ENCODE data around the gene NFATC4. TPM values are rescaled to one million over a fixed set of nuclear protein-coding genes. Genes with fewer than 3 reads are reported as not detected.
"Not testable (repeated sequence)": the region's sequence is repeated elsewhere in the genome, so short reads cannot be mapped to it uniquely, and the experiment has no call there.

Gene NFATC4
- total and polyA plus RNA-seq, 10 donors = 10.7 to 145 (median 23.0) TPM

GRCh38 chr14:24327914-24328313 lies 40.1 kb upstream of the NFATC4 start:
- H3K27ac ChIP-seq = peak overlapping the region in 7 of 8 donors; percentile 2 to 85 (median 73)
- intact Hi-C loops (cut with DNase I; ENCODE audit: low total_unique reads); H3K27me3 ChIP-seq (replicated peaks in 1 of 7); DNase-seq; H3K9me3 ChIP-seq; H3K4me3 ChIP-seq: not testable (repeated sequence)
- H3K4me1 ChIP-seq = peaks cover 27 to 81% (median 65%) of the 10 kb centered on the region in 6 donors
- WGBS, 5 donors = 7 to 20% (median 9%) methylated on average over 7 to 9 of the region's 9 CpGs
- peaks cover 0 to 24% (median 0%) of the 10 kb centered on the region in 6 donors for H3K36me3 ChIP-seq
- TF ChIP-seq, protein P1, sequence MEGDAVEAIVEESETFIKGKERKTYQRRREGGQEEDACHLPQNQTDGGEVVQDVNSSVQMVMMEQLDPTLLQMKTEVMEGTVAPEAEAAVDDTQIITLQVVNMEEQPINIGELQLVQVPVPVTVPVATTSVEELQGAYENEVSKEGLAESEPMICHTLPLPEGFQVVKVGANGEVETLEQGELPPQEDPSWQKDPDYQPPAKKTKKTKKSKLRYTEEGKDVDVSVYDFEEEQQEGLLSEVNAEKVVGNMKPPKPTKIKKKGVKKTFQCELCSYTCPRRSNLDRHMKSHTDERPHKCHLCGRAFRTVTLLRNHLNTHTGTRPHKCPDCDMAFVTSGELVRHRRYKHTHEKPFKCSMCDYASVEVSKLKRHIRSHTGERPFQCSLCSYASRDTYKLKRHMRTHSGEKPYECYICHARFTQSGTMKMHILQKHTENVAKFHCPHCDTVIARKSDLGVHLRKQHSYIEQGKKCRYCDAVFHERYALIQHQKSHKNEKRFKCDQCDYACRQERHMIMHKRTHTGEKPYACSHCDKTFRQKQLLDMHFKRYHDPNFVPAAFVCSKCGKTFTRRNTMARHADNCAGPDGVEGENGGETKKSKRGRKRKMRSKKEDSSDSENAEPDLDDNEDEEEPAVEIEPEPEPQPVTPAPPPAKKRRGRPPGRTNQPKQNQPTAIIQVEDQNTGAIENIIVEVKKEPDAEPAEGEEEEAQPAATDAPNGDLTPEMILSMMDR (IDR thresholded peaks at IDR 0.05 in 8 of 11, conservative IDR thresholded peaks at IDR 0.05 in 3 of 11) = peak; percentile 41 to 80 (median 67)
- TF ChIP-seq POLR2AphosphoS5 (IDR thresholded peaks at IDR 0.05) = peak in 2 of 3 donors; percentile 15 to 33

GRCh38 chr14:24329073-24329663 lies 38.8 kb upstream of the NFATC4 start:
- intact Hi-C loops (cut with DNase I; ENCODE audit: low total_unique reads) = no loop called here
- Histone ChIP-seq H3K27ac (peak overlapping the region in 7 of 8 donors; percentile 26 to 85 (median 52)), H3K4me1 (peaks cover 38 to 94% (median 77%) of the 10 kb centered on the region in 6 donors), H3K4me3 (peak overlapping the region in 1 of 8 donors; percentile 28), H3K36me3 (peaks cover 0 to 12% (median 0%) of the 10 kb centered on the region in 6 donors), H3K27me3 (replicated peaks in 1 of 7) (peaks cover 0 to 20% (median 3%) of the 10 kb centered on the region in 7 donors), H3K9me3 (no peaks in the 10 kb centered on the region)
- 77 to 92% (median 84%) methylated on average over 12 of the region's 12 CpGs for WGBS, 5 donors
- no peak for TF ChIP-seq POLR2A (IDR thresholded peaks at IDR 0.05)
- TF ChIP-seq, protein P1 (IDR thresholded peaks at IDR 0.05 in 8 of 11, conservative IDR thresholded peaks at IDR 0.05 in 3 of 11) = no peak
- TF ChIP-seq POLR2AphosphoS5 (IDR thresholded peaks at IDR 0.05) = no peak
- no peak for DNase-seq

GRCh38 chr14:24329736-24330135 lies 38.2 kb upstream of the NFATC4 start:
- Histone ChIP-seq H3K4me3 (peak overlapping the region in 1 of 8 donors; percentile 28), H3K9me3 (no peaks in the 10 kb centered on the region), H3K36me3 (peaks cover 0 to 8% (median 0%) of the 10 kb centered on the region in 6 donors), H3K4me1 (peaks cover 44 to 99% (median 83%) of the 10 kb centered on the region in 6 donors), H3K27ac (peak overlapping the region in 7 of 8 donors; percentile 26 to 85 (median 52)), H3K27me3 (replicated peaks in 1 of 7) (peaks cover 0 to 26% (median 6%) of the 10 kb centered on the region in 7 donors)
- TF ChIP-seq POLR2AphosphoS5 (IDR thresholded peaks at IDR 0.05) = peak; percentile 73 to 84 (median 81)
- TF ChIP-seq, protein P1 (IDR thresholded peaks at IDR 0.05 in 8 of 11, conservative IDR thresholded peaks at IDR 0.05 in 3 of 11) = peak in 1 of 11 experiments; percentile 6
- no peak for TF ChIP-seq POLR2A (IDR thresholded peaks at IDR 0.05)
- peak; percentile 94 for DNase-seq
- 12 to 48% (median 32%) methylated on average over 2 to 9 of the region's 9 CpGs for WGBS, 5 donors
- intact Hi-C loops (cut with DNase I; ENCODE audit: low total_unique reads) = no loop called here

GRCh38 chr14:24330973-24331674 lies 36.9 kb upstream of the NFATC4 start:
- intact Hi-C loops (cut with DNase I; ENCODE audit: low total_unique reads) = no loop called here
- H3K27me3 ChIP-seq (replicated peaks in 1 of 7) = peaks cover 0 to 34% (median 10%) of the 10 kb centered on the region in 7 donors
- no peak overlapping the region for H3K4me3 ChIP-seq
- H3K9me3 ChIP-seq = no peaks in the 10 kb centered on the region
- 84 to 93% (median 88%) methylated on average over 7 to 10 of the region's 10 CpGs for WGBS, 5 donors
- H3K4me1 ChIP-seq = peaks cover 55 to 100% (median 92%) of the 10 kb centered on the region in 6 donors
- TF ChIP-seq POLR2A (IDR thresholded peaks at IDR 0.05) = no peak
- TF ChIP-seq, protein P1 (IDR thresholded peaks at IDR 0.05 in 8 of 11, conservative IDR thresholded peaks at IDR 0.05 in 3 of 11) = no peak
- TF ChIP-seq POLR2AphosphoS5 (IDR thresholded peaks at IDR 0.05) = peak in 1 of 3 donors; percentile 9
- peaks cover 0 to 9% (median 0%) of the 10 kb centered on the region in 6 donors for H3K36me3 ChIP-seq
- peak overlapping the region in 5 of 8 donors; percentile 41 to 85 (median 72) for H3K27ac ChIP-seq
- no peak for DNase-seq

Data from spleen (tissue), 11 donors.